Tibial nerve (tissue), 3 donors: ENCODE measurements around the gene PXDN.

Experiments used
- POLR2A ChIP-seq, 2 donors: fragments of 450-650 bp; IDR thresholded peaks; one replicate each; pipeline ENCODE4 v1.6.1; 2017; ENCODE audit warnings: antibody characterized with exemption in 2 of 2, mild to moderate bottlenecking in 2 of 2, moderate library complexity in 2 of 2
- TF ChIP-seq, protein P1 (sequence below), 5 experiments: fragments of 200-600 bp in 3 of 5; fragments of 450-650 bp in 2 of 5; sonication (generic) in 3 of 5; IDR thresholded peaks; one replicate each; pipeline ENCODE4 v1.5.1; 2016 to 2019; ENCODE audit warnings: antibody characterized with exemption in 5 of 5, mild to moderate bottlenecking in 3 of 5, moderate library complexity in 2 of 5

GRCh38 chr2:1649103-1650084, 94.9 kb downstream of the PXDN start:
- TF ChIP-seq, protein P1, sequence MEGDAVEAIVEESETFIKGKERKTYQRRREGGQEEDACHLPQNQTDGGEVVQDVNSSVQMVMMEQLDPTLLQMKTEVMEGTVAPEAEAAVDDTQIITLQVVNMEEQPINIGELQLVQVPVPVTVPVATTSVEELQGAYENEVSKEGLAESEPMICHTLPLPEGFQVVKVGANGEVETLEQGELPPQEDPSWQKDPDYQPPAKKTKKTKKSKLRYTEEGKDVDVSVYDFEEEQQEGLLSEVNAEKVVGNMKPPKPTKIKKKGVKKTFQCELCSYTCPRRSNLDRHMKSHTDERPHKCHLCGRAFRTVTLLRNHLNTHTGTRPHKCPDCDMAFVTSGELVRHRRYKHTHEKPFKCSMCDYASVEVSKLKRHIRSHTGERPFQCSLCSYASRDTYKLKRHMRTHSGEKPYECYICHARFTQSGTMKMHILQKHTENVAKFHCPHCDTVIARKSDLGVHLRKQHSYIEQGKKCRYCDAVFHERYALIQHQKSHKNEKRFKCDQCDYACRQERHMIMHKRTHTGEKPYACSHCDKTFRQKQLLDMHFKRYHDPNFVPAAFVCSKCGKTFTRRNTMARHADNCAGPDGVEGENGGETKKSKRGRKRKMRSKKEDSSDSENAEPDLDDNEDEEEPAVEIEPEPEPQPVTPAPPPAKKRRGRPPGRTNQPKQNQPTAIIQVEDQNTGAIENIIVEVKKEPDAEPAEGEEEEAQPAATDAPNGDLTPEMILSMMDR (IDR thresholded peaks at IDR 0.05) = no peak
- TF ChIP-seq POLR2A (IDR thresholded peaks at IDR 0.05) = no peak
